C4-2B (cell line): ENCODE measurements around the gene ITGAX.

ENCODE experiments used
- CTCF ChIP-seq: fragments of 450-650 bp; conservative IDR thresholded peaks from 2 replicates; pipeline ENCODE4 v1.5.1; 2017; ENCODE audit warnings: mild to moderate bottlenecking
- ZFX ChIP-seq: fragments of 450-650 bp; IDR thresholded peaks from 2 replicates; pipeline ENCODE4 v1.6.1; 2017

- no peak for TF ChIP-seq CTCF
- no peak for TF ChIP-seq ZFX
Observed at GRCh38 chr16:31330553-31330890, 24.5 kb upstream of the ITGAX start.
